Epithelial cell of prostate (primary cell): Measurements from ENCODE around the gene KCNA3.

Experiments
- DNase-seq: peaks from one replicate; pipeline ENCODE4 v3.0.0-alpha.2; 2011; ENCODE audit warnings: low read depth, low spot score
- H3K27ac ChIP-seq: fragments of 450-650 bp; 2 replicates; pipeline ENCODE4 v1.5.1; 2017; ENCODE audit warnings: mild to moderate bottlenecking

KCNA3 gene

GRCh38 chr1:110645211-110645610 lies 29.5 kb downstream of the KCNA3 start:
- no peak for DNase-seq
- H3K27ac ChIP-seq = no peak overlapping the region

DNA sequence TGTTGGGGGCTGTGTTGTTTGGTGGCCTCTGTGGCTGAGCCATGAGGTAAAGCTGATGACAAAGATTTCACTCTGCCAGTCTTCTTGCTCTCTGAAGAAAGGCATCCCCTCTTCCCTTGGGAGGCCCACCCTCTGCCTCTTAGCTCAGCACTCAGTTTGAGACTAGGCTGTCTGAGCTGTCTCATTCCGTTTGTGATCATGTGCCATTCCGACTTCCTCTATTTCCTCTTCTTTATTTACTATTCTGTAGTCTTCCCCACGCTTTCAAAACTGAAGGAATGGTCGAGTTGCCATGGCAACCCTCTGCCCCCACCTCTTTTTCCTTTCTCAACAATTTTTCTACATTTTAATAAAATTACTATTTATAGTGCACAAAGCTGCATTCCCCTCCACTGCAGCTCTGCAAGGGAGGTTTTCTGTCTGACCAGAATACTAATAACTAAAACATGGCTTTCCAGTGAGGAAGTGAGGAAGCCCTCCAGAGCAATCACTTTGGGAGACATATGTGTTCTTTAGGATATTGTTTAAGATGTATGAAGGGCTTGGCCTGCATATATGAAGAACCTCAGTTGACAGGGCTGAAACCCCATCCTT lies 30.8 kb downstream of the KCNA3 start:
- DNase-seq = no peak
- no peak overlapping the region for H3K27ac ChIP-seq

- no peak for DNase-seq
- no peak overlapping the region for H3K27ac ChIP-seq
Observed at GRCh38 chr1:110639724-110640386, 34.9 kb downstream of the KCNA3 start.

- no peak for DNase-seq
- H3K27ac ChIP-seq = no peak overlapping the region
Observed at GRCh38 chr1:110638556-110638955, 36.2 kb downstream of the KCNA3 start.

DNA sequence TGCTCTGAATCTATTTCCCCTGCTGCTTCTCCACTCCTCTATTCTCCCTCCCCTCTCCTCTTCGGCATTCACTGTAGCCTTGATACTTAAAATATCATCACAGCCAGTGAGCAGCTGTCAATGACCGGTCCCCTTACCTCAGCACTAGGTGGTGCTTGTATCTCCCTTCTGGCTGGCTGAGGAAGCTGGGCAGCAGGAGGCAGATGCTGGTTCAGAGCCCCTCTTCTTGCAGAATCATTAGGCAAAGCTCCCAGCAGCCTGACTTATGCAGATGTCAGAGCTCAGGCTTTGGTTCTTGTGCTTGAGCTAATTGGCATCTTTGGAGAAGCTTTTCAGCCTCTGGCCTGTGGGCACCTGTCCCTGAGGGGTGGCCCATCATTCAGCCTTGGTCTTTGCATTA lies 36.7 kb downstream of the KCNA3 start:
- no peak for DNase-seq
- no peak overlapping the region for H3K27ac ChIP-seq

- no peak overlapping the region for H3K27ac ChIP-seq
- no peak for DNase-seq
Observed at GRCh38 chr1:110637475-110637874, 37.3 kb downstream of the KCNA3 start.

DNA sequence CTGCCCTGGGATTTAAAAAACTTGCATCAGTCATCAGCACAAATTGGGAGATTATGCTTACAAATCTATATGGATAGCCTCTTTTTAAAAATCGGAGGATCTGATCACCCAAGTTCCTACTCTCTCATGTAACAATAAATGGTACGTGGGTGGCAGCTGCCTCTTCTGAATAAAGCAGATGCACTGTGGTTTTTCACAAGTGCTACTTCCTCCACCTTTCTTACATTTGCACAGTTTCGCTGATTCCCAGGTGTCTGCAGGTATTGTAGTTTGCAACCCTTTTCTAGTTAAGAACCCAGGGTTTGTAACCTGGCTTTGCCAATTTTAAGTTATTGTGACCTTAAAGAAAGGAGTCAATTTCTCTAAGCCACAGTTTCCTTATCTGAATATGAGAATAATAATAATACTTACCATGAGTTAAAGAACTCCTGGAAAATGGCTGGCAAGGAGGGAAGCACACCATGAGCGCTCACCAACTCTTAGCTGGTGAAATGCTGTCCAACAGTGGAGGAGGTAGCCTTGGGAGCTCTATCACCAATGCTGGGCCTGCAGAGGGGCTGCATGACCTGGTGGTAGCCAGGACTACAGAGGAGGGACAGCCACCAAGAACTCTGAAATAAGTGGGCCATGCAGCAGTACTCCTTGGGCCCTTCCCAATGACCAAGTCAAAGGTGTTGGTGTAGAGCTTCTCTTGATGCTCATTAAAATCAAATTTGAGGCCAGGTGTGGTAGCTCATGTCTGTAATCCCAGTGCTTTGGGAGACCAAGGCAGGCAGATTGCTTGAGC lies 38.4 kb downstream of the KCNA3 start:
- H3K27ac ChIP-seq = no peak overlapping the region
- DNase-seq = no peak

DNA sequence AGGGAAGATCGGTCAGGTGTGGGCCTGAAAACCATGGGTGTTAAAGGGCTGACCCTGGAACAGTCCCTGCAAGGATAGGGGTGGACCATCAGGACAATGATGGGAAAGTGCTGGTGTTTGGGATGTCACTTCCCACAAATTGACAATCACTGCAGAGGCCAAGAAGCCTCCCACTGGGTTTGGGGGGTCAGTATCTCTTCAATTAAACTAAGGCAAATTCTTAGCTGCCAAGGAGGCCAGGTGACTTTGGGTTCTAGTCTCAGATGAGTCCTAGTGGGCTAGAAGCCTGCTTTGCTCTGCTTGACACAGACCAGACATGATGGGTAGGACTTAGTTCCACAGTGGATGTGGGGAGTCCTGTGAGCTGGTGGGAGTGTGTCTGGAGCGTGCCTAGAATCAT lies 39.3 kb downstream of the KCNA3 start:
- H3K27ac ChIP-seq = no peak overlapping the region
- no peak for DNase-seq

- peak; percentile 36 for DNase-seq
- no peak overlapping the region for H3K27ac ChIP-seq
Observed at GRCh38 chr1:110634455-110635311, 40.1 kb downstream of the KCNA3 start.

DNA sequence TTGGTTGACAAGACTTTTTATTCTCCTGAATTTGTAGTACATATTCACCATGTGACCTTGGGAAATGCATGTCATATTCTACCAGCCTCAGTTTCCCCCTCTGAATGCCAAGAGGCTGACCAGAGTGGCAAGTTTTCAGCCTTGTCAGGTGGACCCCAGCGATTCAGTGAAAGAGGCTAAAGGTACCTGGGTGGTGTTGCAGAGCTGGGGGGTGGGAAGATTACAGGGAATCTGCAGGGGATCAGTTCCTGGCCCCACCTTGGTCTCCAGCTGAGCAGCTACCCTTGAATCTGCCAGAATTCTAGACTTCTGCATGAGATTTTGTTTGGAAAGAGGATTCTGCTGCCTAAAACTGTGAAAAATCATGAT lies 40.7 kb downstream of the KCNA3 start:
- no peak overlapping the region for H3K27ac ChIP-seq
- DNase-seq = no peak

GRCh38 chr1:110633646-110634030 lies 41.1 kb downstream of the KCNA3 start:
- no peak overlapping the region for H3K27ac ChIP-seq
- DNase-seq = no peak

DNA sequence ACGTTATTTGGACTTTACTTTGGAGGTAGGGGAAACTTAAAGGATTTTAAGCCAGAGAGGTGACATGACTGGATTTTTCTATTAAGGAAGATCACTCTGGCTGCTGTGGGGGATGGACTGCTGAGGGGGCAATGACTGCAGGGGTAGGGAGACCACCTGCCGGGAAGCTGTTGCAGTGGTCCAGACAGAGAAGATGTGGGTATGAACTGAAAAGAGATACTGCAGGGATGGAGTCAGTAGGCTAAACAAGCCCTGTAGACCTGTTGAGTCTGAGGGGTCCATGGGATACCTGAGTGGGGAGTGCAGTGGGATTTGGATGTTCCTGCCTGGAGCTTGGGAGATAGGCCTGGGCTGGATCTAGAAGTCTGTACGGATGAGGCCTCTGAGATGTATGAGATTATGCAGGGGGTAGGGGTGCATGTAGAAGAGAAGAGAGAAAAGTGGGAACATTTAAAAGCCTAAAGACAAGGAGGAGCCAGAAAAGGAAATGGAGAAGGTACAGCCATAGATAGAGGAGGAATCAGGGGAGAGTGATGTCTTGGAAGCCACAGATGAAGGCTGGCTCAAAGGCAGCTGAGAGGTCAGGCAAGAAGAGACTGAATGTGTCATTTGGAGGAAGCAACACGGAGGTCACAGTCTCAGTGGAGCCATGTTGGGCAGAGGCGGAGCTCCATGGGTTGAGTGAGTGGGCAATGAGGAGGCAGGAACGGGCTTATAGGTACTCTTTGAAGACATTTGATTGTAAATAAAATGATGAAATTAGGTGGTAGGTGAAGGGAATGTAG lies 42.7 kb downstream of the KCNA3 start:
- H3K27ac ChIP-seq = no peak overlapping the region

GRCh38 chr1:110630839-110631663 lies 43.7 kb downstream of the KCNA3 start:
- no peak overlapping the region for H3K27ac ChIP-seq
- DNase-seq = no peak

More for the DNA sequence above, 42.7 kb downstream of the KCNA3 start:
- DNase-seq = no peak

DNA sequence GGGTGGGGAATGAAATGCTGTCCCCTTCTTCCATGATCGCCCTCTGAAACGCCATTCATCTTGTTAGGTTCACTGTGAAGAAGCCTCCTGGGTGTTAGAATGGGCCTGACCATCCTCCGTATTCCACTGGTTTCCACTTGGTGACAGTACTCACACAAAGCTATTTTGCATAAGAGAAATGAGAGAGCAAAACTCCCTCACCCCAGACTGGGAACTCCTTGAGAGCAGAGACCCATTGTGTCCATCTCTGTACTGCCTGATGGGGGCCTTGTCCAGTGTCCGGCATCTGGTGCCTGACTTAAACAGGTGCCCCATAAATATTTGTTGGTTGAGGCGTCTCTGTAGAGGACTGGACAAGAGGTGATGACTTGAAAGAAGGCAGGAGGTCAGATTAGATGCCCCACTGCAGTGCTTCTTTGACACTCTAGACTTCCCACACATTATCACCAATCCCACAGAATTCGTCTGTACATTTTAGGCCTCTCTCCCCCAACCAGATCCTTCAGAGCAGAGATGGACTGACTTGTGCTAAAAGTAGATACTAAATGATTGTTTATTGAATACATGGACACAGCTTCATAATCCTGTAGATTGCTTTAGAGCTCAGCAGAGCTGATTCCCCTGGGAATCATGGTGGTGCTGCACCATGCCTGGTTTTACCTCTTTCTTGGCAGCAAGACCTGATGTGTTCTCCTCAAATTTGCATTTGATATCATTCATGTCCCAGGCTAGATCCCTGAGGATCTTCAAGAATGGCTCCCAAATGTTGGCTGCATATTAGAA lies 46.2 kb downstream of the KCNA3 start:
- no peak for DNase-seq
- no peak overlapping the region for H3K27ac ChIP-seq

GRCh38 chr1:110627764-110628163 lies 47.0 kb downstream of the KCNA3 start:
- H3K27ac ChIP-seq = no peak overlapping the region
- DNase-seq = no peak

- no peak overlapping the region for H3K27ac ChIP-seq
- no peak for DNase-seq
Observed at GRCh38 chr1:110626889-110627288, 47.9 kb downstream of the KCNA3 start.
